M059J (cell line): Measurements from ENCODE around the gene PLA2G2C. TPM values are rescaled to one million over a fixed set of nuclear protein-coding genes. Genes with fewer than 3 reads are reported as not detected.
A peak's percentile ranks its signal among the peaks of the same experiment; 100 is the strongest.
"Not testable (repeated sequence)": the region's sequence is repeated elsewhere in the genome, so short reads cannot be mapped to it uniquely, and the experiment has no call there.

Experiments used
- DNase-seq: peaks from one replicate; pipeline ENCODE4 v3.0.0-alpha.2; 2012; ENCODE audit warnings: low read depth
- total RNA-seq: library from RNA; depleted of rRNA; stranded (reverse); fragments of >200 nt; shearing (Covaris generic); gene quantifications from 2 replicates; pipeline ENCODE4 v1.2.3, GENCODE V29; 2014; rRNA removed

Gene PLA2G2C, protein sequence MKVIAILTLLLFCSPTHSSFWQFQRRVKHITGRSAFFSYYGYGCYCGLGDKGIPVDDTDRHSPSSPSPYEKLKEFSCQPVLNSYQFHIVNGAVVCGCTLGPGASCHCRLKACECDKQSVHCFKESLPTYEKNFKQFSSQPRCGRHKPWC
- not detected in 2 replicates for total RNA-seq

DNA sequence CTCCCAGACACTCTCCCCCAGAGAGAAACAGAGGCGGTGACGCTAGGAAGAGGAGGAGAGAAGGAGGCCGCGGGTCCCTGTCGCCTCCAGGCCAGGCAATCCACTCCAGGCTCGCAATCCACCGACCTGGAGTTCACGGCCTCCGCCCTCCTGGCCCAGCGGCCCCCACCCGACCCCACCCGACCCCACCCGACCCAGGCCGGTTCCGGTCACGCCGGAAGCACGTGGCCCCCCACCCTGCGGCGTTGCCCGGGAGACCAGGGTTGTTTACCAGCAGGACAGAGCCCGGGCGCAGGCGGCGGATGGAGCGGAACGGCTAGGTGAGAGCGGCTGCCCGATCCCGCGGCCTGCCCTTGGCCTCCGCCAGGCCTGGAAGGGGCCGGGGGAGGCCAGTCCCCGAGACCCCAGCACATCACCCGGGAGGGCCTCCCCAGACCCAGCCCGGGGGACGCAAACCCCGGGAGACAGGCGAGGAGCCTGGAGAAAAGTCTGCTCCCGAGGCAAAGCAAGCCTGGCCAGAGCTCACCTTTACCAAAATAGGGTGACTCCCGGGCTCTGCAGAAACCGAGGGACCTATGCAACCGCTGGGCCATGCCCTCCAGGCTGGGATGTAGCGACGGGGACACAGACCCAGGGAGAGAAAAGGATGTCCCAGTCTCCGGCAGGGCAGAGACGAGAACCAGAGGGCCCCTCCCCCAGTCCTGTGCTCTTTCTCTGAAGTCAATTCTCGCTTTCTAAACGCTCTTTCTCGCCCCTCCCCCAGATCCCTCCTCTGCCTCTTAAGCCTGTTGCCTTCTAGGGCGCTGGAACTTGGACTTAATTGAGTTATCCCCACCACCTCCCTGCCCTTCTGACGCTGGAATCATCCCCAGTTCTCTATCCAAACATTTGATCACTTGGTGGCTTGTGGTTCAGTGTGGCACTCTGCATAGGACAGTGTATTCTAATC lies at the start of gene PLA2G2C, which contains the start of gene UBXN10:
PLA2G2C (minus strand) TSS at position 685 of the 949 bp plus-strand sequence. CDS start 9,155 bp downstream, outside the sequence.
UBXN10 (plus strand) TSS at position 263 of the 949 bp plus-strand sequence. CDS start 4,466 bp downstream, outside the sequence.
- DNase-seq, result no peak

DNA sequence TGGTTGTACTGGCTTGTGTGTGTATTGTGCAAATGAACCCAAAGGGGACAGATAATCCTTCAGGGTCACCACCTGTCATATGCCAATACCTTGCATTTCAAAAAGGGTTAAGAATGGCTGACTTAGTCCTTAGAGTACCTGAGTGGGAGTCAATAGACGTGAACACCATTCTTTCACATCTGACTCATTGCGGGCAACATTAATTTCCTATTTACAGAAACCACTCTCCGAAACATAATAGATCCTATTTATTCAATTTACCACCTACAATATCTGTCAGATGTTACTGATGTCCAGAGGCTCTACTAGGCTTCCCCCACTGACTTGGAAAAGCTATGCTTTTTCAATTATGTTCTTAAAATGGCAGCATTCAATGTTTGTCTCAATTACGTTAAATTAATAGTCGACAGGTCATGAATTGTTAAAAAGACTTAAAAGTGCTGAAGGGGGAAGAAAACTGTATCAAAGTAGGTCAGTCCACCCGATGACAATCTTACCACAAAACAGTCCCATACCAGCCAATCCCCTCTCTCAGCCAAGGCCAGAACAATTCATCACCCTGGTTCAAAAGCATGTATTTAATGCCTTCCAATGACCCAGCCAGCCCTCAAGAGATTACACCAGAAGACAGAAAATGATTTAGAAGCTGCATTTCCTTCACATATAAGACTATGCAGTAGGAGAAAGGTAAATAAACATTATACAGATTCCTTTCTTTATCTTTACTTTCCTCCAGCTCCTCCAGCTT lies 48.6 kb upstream of the PLA2G2C start:
- DNase-seq, result no peak

DNA sequence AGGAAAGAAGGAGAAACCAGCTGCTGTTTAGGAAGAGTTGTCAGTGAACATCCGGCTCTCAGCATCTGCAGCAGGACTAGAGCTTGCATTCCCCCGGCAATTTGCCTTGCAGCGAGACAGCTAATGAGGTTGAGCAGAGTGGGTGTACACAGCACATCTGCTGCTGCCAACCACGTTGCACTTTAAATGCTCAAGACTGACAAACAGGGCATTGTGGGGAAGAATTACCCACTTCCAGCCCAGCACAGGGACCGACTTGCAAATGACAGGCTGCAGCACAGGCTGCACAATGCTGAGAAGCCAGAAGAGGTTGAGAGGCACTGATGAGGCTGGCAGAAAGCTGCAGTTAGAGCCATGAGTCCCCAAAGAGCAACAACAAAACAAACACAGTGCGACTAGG lies 47.5 kb upstream of the PLA2G2C start:
- no peak for DNase-seq

DNA sequence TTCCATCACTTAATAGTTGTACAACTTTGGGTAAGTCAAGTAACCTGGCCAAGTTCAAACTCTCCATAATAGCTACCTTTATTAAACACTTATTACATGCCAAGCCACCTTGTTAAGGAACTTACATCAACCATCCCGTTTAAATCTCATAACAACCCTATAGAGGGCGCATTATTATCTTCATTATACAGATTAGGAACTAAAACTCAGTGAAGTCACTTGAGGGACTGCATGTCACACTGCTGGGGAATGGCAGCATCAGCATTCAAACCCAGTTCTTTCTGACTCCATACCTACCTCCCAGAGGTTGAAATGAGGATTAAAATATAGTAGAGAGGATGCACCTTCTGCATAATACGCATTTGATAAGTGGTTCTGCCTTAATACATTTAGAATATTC lies 47.1 kb upstream of the PLA2G2C start:
- DNase-seq, result peak; percentile 31

DNA sequence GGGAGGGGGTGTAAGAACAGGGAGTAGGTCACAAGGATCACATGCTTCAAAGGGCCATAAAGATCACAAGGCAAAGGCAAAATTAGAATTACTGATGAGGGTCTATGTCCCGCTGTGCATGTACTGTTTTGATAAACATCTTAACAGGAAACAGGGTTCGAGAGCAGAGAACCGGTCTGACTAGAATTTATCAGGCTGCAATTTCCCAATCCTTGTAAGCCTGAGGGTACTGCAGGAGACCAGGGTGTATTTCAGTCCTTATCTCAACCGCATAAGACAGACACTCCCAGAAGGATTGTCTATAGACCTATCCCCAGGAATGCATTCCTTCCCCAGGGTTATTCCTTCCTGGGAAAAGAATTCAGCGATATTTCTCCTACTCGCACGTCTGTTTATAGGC lies 46.2 kb upstream of the PLA2G2C start:
- DNase-seq, result not testable (repeated sequence)

DNA sequence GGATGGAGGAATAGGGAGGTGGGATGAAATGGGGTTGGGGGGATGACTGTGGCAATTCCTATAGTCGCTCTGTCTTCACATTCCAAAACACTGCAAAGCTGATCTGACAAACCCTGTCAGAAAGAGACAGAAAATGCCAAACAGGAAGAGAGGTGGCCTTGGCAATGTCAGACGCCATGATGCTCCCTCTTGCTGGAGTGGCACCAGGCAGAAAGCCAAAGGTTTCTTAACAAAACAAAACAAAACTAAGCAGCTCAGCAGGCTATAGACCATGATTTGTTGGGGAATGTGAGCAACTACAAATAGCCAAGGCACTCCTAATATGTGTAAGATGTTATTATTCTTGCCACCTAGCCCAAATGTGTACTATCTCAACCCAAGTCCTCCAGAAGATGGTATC lies 42.9 kb upstream of the PLA2G2C start:
- DNase-seq, result no peak

DNA sequence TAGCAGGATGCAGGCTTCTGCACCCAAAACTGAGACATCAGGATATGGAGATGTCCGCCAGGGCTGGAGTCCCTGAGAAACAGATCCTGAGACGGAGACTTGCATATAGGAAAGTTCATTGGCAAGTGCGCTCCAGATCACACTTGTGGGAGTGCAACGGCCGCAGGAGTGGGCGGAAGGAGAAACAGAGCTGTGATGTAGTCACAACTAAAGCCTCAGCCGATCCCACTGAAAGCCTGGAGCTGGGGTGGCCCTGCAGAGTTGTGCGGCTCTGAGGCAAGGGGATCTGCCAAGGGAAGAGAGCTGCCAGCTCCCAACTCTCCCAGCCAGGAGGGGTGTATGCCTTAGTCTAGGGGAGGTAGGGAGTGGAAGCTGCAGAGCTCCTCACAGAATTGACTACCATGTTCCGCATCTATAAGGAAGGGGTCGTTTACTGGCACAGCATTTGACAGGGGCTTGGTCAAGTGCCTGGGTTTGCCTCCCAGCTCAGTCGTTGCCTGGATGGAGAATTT lies 42.1 kb upstream of the PLA2G2C start:
- no peak for DNase-seq

DNA sequence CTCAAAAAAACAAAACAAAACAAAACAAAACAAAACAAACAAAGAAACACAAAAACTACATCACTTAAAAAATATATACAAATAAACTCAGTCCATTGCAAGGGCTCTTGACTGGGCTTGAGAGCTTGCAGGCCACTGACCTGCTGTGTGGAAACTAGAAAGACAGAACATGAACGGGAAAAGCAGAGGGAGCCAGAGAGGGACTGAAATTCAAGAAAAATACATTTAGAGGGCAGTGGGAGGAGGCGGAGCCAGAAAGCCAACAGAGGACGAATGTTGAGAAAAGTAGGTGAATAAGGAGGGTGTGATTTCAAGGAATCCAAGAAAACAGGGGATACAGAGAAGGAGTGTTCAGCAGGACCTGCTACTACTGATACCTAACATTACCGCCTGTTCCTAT lies 41.4 kb upstream of the PLA2G2C start:
- no peak for DNase-seq

DNA sequence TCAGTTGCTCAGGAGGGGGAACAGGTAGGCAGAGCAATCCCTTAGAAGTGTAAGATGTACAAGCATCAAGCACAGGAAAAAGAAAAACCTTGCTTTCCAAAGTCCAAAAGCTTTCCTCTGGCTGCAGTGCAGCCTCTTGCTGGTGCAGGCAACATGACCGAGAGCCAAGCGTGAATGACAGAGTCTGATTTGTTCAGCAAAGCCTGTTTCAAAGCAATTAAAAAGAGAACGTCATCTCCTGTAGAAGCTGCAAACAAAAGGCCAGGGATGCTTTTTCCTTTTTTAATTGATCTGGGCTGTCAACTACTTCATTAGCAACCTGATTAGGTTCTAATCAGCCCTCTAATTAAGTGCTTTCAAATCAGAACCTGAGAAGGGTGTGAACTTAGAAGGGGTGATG lies 38.2 kb upstream of the PLA2G2C start:
- DNase-seq, result no peak

DNA sequence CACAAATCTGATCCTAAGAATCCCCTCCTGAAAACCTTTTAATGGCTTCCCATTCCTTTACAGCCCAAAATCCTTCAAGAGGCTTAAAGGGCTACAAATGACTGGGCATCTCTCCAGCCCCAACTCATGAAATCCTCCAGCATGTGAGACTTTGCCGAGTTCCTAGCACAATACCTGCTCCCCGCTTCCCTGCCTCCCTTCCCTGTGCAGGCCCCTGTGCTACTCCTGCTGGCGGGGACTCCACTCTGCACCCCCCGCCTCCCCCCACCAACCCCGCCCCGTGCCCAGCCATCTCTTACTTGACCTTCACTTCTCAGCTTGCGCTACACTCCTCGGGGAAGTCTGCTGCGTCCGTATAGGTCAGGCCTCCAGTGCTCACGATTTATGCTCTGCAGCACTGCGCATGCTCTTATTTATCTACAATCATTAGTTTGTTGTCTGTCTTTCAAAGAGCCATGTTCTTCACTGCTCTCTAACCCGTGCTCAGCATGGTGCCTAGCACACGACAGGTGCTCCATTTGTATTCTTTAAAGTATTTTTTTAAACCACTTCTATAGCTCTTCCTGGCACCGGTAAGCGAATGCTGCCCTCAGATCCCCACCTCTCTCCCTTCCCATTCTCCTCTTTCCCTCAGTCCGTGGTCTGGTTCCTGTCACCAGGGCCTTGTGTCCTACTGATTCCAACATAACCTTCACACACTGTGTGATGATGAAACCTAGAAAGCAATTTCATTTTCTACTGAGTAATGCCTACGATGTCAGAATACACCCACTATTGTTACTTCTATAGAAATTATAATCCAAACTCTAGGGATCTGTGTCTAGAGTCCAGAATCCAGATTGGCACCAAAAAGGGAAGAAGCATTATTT lies 37.5 kb upstream of the PLA2G2C start:
- DNase-seq, result no peak

DNA sequence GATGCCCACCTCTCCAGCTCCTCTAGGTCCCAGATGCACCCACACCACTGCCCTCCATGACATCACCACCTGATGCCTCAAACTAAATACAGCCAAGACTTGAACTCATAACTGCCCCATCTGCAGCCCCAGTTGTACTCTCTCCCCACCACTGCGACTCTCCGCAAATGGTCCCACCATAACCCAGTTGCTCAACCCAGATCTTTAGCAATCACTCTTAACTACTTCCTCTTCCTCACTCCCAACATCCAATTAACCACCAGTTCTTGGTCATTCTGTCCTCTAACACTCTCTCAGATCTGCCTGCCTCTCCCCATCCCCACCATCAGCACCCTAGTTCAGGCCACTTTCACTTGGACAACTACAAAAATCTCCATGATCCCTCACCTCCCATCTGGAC lies 36.8 kb upstream of the PLA2G2C start:
- DNase-seq, result no peak

DNA sequence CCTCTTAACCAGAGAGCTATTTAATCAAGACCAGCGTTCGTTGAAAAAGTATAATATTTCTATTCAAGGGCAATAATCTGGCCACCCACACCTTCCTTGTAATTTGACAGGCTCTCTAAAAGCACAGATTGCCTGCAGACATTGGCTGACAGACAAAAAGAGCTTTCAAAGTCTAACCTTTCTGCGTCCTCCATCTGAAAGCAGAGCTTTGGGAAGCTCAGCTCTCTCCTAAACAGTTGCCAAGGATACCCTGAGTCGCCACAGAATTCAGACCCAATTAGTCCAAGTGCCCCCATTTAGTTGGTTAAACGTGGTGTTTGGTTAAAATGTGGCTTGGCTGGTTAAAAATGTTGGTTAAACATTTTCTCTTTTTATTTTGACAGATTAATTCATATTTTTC lies 33.7 kb upstream of the PLA2G2C start:
- no peak for DNase-seq

DNA sequence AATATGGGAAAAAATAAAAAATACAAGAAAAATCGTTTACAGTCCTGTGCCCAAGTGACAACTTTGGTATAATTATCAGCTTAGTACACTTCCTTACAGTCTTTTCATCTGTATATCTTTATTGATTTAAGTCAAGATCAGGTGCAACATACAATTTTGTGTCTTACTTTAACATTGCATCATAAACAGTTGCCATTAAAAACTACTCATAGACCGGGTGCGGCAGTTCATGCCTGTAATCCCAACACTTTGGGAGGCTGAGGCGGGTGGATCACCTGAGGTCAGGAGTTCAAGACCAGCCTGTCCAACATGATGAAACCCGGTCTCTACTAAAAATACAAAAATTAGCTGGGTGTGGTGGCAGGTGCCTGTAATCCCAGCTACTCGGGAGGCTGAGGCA lies 32.7 kb upstream of the PLA2G2C start:
- DNase-seq, result not testable (repeated sequence)

DNA sequence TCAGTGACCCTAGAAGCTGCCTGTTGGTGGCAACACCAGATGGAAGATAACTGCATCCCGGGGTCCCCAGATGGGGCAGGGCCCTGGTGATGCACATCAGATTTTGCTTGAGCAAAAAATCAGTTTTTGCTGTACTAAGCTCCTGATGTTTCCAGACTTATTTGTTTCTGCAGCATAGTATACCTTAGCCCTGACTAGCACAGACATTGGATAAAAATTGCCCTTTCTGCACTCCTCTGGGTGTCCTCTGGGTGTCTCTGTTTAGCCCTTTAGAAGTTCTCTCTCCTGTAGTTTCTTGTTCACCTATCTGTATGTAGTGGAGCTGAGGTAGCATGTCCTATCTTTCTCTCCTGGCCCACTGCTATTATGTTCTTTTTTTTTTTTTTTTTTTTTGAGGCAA lies 30.3 kb upstream of the PLA2G2C start:
- peak; percentile 30 for DNase-seq

DNA sequence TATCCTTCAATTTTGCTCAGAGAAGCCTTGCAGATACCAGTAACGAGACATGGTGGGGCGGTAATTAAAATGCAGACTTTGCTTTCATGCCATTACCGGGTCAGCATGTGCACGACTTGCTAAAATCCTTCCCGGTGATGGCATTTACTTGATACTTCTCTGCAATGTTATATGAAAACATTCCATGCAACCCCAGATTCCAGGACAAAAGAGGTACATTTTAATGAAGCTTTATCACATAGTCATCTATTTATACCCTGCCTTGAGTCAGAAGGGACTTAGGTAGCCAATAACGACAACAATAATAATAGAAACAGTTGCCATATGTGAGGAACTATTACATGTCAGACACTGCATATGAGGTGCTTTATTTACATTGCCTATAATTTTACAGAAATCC lies 29.4 kb upstream of the PLA2G2C start:
- no peak for DNase-seq

DNA sequence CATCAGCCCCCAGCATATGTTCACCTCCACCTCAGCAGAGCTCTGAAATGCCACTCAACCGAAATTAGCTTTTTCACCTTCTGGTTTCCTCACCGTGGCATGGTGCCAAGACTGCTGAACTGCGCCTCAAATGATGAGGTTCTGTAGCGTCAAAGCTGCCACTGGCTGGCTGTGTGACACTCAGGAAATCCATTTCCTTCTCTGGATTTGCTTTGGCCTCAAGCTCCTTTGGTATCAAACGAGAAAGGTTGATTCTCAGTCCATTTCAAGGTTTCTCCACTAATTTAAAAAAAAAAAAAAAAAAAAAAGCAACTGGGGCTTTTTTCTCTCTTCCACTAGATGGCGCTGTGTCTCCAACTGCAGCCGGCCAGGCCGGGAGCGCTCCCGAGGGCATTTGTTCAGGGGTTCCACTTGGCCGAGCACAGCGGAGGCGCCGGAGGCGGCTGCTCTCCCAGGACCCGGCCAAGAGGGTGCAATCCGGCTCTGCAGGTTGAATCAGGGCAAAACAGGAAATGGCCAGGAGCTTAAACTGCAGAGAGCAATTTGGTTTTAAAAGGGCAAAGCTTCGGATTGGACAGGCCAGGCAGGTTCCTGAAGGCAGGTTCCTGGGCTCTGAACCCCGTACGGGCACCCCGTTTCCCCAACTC lies 26.5 kb upstream of the PLA2G2C start:
- peak; percentile 78 for DNase-seq

DNA sequence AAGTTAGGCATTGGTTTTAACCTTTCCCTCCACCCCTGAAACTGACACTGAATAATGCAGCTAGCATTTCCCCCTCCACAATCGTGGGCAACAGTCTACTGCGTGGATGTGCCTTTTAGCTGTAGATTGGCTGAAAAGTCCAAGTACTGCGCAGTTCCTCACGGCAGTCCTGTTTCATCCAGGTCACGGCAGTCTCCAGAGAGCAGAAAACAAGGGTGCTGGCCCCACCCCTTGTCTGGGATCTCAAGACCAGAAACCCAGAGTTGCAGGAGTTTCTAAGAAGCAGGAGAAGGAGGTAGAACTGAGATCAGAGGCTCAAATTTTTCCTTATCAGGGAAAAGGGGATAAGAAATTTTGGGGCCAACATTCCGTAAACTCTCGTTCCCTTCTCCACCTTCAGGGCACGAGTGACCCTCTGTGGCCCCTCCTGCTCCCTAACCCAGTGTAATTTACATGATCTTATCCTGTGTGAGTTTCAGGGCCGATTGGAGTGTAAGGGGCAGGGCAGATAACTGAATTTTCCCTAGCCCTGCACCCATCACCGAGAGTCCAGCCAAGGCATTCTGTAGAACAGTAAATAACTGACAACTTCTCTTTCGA lies 25.9 kb upstream of the PLA2G2C start:
- no peak for DNase-seq

DNA sequence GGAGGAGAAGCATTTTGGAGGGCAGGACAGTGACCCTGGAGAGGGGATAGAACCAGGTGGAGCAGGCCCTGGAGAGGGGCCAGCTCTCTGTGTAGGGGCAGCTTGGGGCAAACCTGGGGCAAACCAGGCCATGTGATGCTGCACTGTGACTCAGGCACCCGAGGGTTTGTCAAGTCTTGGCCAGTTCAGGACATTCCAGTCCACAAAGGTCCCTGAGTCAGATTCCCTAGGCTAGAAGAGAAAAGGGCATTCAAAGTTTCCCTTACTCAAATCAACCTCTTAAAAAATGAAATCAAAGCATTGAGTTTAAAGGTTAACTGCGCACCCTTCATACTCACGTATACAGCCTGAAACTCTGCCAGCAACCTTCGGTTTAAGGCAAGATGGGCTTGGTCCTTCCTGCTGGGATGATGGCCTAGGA lies 25.2 kb upstream of the PLA2G2C start:
- peak; percentile 70 for DNase-seq

DNA sequence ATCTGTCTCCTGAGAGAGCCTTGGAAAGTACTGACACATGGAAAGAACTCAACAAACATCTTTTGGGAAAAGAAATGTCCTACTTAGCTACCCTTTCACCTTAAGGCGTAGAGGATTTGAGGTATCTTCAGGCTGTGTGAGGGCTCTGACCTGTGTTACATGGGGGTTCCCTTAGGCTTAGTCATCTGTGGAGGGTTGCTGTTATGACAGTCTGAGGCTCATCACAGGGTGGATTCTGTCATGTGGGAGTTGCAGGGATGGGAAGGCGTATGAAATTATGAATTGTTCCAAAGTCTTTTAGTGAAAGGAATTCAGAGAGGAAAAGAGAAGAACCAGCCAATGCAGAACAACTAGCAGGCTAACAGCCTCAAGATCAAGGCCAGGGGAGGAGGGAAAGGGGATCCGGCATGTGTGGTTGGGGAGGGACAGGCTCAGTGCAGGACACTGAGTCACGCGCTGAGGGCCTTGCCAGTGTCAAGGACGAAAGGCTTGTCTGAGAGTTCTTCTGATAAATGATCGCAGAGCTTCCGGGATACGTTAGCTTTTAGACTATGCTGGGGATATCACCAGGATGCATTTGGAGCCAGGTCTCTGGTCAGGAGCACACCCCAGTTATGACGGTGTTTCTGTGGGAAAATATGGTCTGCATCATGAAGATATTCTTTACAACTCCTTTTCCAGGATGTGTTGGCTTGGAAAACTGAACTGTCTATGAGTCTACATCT lies 24.6 kb upstream of the PLA2G2C start:
- DNase-seq, result no peak
